GM19324 (cell line): ENCODE data around the gene INSIG2.

Experiments used
- ATAC-seq: cut with Tn5 transposase; IDR thresholded peaks from one replicate; pipeline ENCODE4 v1.9.1; 2021; ENCODE audit warnings: mild to moderate bottlenecking, moderate library complexity; ENCODE audit not compliant: unreplicated experiment, low FRiP score

Gene INSIG2

DNA sequence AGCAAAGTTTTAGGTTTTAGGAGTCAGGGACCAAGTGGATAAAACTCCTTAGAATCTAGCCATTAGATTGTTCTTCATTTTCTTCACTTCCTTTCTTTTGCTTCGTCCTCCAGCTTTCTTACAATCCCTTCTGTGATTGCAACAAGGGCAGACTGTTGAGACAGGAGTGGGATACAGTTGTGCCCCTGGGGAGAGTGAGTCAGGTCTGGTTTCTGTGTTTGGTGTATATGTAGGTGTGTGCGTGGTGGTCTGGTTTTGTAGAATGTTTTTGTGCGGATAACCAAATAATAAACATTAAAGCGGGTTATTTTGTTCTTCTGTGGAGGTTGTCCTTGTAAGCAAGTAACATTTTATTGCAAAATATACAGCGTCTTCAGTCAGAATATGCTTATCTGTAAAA, 7.3 kb downstream of the INSIG2 start:
- ATAC-seq, result no peak

- ATAC-seq, result no peak
These were observed 9.4 kb downstream of the INSIG2 start for GRCh38 chr2:118097657-118098056.

- ATAC-seq, result no peak
These were observed 10.2 kb downstream of the INSIG2 start for GRCh38 chr2:118098307-118099030.

DNA sequence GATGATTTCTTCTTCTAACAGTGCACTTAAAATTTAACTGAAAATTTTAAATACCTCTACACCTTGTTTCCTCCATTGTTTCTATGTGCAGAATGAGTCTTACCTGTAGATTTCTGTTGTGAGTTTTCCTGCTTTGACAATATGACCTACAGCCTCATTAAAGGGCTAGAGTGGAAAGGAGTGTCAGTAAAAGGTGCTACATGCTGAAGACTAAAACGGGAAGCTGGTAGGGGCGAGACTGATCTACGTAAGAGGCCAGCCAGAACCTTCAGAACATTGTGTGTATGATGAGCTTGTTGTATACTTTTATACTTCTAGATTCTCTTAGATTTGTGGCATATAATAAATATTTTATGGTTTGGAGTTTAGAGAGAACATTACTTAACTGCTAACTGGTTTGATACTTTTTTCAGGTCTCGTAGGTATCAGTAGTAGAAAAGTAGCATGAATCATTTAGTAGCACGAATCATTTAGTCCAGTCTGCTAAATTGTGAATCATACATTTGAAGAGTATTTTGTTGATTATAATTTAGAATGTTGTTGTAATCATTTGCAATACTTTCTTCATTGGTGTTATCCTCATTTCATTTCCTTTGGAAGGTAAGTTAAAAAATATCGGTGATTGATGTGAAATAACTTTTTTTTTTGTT, 14.3 kb downstream of the INSIG2 start:
- ATAC-seq, result no peak

DNA sequence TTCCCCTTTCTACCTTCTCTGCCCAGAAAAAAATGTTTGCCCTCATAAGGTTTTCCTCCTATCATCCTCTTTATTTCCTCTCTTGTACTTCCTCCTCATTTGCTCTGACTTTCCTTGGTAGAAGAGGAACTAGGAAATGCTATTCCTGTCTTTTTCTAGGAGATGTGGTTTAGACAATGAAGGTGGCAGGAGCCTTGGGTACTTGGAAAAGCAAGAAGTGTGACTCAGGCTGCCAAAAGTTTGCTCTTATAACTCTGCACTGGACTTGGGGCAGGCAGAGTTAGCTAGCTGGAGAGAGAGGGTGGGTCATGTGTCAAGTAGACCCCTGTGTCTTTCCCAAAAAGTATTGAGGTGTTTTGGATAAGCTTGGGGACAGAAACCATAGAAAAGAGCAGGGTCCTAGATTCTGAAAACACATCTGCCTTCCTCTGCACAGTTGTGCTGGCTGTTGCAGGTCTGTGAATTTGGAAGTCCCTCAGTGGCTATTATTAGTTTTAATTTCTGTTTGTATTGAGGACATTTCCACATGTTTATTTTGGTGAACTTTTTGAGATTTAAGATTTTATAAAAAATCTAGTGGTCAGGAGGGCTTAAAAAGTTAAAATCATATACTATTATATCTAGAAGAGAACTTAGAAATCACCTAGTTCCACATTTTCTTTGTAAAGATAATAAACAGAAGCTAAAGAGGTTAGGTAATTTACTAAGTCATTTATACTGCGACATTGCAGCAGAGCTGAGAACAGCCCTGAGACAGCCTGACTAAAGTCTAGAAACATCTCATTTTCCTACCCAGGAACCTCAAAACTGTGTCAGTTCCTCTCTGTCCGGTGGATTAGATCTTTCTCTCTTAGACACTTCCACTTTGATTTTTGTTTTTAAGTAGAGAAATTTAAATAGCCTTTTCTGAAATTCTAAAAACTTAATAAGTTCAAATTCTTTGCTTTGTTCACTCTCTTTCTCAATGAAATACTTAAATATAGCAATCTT, 16.0 kb downstream of the INSIG2 start:
- ATAC-seq, result peak; percentile 91

DNA sequence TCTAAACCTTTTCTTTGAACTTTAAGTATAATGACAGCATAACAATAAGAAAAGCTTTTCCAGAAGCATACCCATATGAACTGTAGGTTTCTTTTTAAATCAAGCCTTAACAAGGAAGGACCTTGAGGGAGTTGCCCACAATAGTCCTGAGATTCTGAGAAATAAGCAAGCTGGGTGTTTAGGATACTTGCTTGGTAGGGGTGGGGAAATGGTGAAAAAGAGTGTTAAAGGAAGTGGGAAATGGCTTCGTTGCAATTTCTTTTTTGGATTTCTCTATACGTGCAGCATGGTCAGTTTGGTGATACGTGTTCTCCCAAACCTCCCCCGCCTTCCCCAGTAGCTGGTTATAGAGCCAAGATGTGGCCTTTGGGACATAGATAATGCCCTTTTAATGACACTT, 17.2 kb downstream of the INSIG2 start:
- no peak for ATAC-seq

DNA sequence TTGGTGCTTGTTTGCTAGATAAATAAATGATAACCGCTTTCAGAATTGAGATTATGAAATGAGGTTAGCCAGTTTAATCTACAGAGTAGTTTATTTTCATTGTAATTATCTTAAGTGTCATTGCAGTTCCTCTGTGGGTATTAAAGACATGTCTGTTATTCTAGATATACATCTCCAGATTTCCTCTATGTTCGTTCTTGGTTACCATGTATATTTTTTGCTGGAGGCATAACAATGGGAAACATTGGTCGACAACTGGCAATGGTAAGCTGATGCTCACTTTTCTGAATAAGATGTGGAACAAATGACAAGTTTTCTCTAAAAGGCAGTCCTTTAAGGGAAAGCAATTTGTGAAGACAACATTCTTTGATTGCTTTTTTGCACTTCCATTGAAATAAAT, 18.7 kb downstream of the INSIG2 start:
- no peak for ATAC-seq

DNA sequence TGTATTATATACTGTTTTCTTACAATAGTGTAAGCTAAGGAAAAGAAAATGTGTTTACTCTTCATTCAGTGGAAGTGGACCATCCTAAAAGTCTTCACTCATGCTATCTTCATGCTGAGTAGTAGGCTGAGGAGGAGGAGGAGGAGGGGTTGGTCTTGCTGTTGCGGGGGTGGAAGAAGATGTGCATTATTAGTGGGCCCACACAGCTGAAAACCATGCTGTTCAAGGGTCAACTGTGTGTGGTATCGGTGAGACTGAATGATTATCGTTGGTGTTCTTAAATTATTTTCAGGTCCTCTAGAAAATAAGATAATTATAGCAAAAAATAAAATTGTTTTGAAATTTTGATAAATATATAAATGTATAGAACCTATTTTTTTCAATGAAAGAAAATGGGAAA, 22.0 kb downstream of the INSIG2 start:
- no peak for ATAC-seq

GRCh38 chr2:118110991-118111390, 22.7 kb downstream of the INSIG2 start:
- no peak for ATAC-seq

DNA sequence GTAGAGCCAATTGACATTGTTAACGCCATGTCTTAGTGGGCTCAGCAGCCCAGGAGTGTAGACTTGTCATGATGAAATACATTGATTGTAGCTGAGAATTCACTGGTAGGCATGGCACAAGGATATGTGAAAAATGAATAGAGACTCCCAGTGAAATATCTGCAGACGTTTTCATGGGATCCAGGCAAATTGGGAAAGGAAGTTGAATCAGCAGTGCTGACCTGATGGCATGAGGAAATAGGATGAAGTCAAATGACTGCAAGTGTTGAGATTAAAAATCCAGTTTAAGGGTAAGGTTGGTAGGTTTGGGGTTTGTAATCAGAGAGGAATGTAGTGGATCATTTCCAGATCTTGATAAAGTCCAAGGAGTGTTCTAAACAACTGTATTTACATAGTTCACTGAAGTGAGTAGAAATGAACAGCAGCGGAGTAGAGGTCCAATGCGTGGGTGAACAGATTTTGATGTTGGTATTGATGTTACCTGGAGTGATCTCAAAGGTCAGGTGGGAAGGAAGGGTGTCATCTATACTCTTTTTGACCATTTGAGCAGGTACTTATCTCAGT, 24.6 kb downstream of the INSIG2 start:
- ATAC-seq, result no peak

DNA sequence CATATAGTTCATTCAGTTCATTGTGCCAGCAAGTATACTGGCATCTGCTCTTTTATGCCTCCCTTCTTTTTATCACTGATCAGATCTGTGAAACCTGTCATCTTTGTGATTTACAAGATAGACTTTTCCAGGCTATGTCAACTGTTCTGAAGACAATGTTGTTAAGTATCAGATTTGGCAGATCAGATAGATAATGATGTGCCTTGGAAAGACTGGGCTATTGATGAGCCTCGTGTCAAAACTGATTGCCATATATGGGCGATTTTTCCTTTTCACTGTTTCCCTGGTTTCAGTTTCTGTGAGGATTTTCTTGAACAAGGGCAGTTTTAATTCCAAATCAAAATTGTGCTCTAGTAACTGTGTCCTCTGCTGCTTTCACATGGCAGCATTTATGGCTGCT, 26.6 kb downstream of the INSIG2 start:
- no peak for ATAC-seq

GRCh38 chr2:118115761-118116160, 27.5 kb downstream of the INSIG2 start:
- ATAC-seq, result no peak

DNA sequence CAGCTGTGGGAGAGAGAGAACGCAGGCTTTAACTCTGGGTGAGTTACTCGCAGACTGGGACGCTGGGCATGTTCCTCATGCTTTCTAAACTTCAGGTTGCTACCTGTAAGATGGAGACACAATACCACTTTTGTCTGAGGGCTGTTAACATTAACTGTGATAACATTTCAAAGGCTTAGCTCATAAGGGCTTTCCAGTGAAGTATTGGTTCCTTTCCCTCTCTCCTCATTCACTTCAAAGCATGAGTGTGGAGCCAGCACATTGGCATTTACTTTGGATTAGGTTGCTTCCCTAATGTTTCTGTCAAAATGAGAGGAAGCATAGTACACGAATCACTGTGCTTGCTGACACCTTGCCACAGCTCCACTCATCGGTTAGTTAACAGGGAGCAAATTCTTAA, 30.2 kb downstream of the INSIG2 start:
- no peak for ATAC-seq

- ATAC-seq, result no peak
These were observed 31.0 kb downstream of the INSIG2 start for GRCh38 chr2:118119158-118119727.

GRCh38 chr2:118119761-118120400, 31.6 kb downstream of the INSIG2 start:
- ATAC-seq, result no peak

- no peak for ATAC-seq
These were observed 32.1 kb downstream of the INSIG2 start for GRCh38 chr2:118120401-118120780.

GRCh38 chr2:118121101-118121500, 32.8 kb downstream of the INSIG2 start:
- no peak for ATAC-seq

GRCh38 chr2:118121986-118122524, 33.8 kb downstream of the INSIG2 start:
- ATAC-seq, result no peak

DNA sequence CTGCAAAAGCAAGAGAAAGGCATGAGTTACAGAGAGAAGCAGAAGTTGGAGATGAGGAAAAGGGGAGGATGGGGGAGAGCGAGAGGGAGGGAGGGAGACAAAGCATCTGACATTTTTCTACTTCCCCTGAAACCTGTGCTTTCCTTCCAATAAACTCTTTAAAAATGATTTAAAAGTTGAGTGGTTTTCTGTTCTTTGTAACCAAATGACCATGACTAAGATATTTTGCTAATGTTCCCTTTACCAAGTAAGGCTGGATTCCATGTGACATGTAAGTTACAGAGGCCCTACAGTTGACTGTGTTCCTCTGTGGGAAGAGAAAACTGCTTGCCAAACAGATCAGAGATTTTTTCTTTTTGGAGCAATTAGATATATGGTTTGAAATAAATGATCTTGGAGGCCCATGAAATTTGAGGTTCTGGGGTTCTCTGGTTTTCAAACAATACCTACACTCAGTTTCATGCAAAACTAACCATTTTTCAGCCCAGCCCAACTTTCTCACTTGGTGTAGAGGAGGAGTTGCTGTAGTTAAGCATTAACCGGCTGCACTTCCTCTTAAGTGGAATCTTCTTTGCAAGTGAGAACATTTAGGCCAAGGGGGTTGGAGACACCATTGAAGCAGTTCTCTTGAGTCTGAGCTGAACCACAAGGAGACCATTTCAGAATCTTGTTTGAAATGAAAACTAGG, 34.5 kb downstream of the INSIG2 start:
- peak; percentile 95 for ATAC-seq
